GM21529 (cell line): ENCODE results near the gene HDAC5.
"Not testable (repeated sequence)": the region's sequence is repeated elsewhere in the genome, so short reads cannot be mapped to it uniquely, and the experiment has no call there.

Experiments
- ATAC-seq: cut with Tn5 transposase; IDR thresholded peaks from one replicate; pipeline ENCODE4 v1.9.1; 2021; ENCODE audit not compliant: unreplicated experiment

Gene HDAC5

DNA sequence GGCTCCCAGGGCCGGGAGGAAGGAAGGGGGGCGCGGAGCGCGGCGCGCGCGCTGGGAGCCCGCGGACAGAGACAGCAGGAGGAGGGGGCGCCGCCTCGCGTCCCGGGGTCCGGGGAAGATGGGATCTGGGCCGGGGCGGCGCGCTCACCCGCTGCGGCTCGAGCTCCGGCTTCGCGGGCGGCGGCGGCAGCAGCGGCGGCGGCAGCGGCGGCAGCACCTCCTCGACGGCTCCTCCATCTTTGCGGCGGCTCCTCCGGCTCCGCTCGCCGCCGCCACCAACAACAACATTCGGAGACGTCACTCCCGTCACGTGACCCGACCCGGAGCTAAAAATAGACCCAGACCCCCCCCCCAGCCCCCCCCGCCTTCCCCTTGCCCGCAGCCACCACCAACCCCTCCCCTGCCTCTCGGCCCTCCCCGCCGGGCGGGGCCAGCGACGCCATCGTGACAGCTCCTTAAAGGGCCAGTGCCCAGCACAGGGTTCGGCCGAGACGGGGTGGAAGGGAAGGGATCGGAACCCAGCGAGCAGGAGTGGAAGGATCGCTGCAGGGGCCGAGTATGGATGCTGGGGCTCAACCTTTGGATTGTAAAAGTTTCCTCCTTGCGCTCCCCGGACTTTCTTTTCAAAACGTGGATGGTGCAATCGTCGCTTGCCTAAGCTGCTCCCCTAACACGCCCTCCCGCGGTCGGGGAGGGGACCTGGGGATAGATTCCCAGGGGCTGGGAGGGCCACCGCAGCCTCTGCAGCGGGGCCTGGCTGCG is at the start of gene HDAC5:
Gene HDAC5, minus strand, starts transcription at position 286 of the 762 bp plus-strand sequence. CDS start 6,126 bp downstream, outside the sequence.
- peak; percentile 85 for ATAC-seq

DNA sequence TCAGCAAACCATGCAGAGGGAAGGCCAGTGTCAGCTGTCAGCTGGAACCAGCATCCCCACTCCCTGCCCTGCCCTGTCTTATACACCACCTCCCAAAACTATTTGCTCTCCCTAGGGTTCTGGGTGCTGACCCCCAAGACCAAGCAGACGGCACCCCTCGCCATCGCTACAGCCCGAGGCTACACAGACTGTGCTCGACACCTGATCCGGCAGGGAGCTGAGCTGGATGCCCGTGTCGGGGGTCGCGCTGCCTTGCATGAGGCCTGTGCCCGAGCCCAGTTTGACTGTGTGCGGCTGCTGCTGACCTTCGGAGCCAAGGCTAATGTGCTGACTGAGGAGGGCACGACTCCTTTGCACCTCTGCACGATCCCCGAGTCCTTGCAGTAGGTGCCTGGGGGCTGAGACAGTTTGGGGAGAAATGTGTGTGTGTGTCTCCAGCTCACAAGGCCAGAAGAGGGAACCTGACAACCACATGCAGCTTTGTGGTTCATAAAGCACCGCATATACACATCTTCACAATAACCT is 48.6 kb upstream of the HDAC5 start:
- no peak for ATAC-seq

DNA sequence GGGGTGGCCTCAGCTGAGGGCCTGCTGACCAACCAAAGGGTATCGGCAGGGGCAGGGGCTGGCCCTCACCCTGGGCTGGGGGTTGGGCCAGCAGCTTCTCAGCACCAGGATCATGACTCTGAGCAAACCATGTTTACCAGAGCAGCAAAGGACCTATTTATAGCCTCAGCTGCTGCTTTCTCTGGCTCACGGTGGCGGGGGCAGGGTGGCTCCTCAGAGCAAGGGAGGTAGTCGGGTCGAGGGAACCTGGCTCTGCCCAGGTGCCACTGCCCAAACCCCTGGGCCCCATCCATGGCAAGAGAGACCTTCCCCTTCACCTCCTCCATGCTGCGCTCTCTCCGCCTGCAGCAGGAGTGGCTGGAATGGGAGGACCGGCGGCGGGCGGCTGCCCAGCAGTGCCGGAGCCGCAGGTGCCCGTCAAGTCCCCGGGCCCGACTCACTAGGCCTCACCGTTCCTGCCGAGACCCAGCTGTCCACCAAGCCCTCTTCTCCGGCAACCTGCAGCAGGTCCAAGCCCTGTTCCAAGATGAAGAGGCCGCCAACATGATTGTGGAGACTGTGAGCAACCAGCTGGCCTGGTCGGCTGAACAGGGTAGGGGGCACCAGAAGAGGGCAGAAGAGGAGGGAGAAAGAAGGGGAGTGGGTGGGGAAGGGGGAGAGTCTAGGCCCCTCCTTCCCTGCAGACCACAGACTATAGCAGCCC is 47.2 kb upstream of the HDAC5 start, which contains the start of gene ASB16:
Gene ASB16, plus strand, starts transcription at position 206 of the 703 bp plus-strand sequence. Its CDS starts 86 bp downstream, at position 292.
- ATAC-seq, result no peak

DNA sequence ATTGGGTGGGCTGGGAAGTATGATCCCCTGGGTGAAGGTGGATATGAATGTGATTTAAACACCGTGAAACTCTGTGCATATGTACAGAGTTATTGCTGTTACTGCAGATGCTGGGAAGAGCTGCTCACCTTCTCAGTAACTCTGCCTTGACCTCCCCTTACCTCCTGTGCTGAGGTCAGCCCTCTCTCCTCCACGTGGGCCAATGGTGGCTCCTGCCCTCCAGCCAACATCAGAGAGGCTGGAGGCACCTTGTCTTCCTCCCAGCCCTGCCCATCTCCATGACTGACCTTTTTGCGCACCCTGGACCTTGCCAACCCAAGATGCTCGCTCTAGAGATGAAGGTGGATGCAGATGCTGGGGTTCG is 46.7 kb upstream of the HDAC5 start:
- ATAC-seq, result no peak

DNA sequence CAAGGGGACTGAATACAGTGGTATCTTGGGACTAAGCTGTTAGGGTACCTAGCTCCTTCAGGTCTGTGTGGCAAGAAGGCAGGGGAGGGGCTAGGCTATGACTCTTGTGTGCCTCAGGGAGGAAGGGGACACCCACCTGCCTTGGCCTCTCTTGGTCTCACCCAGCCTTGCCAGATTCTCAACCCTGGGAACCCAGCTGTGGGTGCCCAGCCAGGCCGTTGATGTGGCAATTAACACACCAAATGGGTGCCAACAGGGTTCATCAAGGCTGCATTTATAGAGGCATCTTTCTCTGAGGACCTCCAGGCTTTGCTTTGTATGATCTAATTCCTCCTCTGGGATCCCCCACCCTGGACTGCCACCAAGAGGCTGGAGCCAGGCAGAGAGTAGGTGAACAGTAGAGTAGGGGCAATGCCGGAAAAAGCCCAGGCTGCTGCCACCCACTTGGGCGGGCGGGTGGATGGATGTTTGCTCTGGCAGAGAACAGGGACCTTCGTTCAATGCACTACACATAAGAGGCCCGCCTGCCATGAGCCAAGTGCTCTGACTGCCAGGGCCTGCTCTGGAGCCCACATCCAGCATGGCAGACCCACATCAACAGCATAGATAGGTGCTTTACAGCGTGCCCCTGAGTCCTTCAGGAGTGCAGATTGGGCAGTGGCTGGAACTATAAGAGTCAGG is 43.9 kb upstream of the HDAC5 start:
- ATAC-seq, result no peak

DNA sequence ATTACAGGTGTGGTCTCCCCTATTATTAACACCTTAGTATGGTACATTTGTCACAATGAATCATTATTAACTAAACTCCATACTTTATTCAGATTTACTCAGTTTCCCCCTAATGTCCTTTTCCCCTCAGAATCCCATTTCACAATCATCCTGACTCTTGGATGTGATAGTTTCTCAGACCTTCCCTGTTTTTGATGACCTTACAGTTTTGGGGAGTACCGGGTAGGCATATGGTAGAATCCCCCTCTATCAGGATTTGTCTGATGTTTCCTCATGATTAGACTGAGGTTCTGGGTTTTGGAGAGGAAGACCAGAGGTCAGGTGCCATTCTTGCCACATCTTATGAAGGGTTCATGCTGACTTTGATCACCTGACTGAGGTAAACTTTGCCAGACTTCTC is 41.0 kb upstream of the HDAC5 start:
- no peak for ATAC-seq

DNA sequence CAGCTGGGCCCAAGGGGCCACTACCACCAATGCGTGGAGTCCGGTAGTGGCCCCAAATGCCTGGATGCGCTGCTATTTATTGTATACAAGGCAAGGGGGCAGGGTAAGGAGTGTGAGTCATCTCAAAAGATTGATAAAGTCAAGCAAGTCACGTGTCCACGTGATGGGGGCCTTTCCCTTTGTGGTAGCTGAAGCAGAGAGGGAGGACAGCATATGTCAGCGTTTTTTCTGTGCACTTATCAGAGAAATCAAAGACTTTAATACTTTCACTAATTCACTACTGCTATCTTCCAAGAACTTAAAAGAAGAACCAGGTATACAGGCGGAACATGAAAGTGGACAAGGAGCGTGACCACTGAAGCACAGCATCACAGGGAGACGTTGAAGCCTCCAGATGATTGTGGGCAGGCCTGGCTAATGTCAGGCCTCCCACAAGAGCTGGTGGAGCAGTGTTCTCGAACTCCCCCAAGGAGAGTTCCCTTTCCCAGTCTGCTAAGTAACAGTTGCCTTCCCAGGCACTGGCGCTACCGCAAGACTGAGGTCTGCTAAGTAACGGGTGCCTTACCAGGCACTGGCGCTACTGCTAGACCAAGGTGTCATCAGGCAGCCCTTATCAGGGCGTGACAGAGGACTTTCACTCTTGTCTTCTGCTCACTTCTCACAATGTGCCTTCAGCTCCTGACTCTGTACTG is 36.2 kb upstream of the HDAC5 start:
- no peak for ATAC-seq

DNA sequence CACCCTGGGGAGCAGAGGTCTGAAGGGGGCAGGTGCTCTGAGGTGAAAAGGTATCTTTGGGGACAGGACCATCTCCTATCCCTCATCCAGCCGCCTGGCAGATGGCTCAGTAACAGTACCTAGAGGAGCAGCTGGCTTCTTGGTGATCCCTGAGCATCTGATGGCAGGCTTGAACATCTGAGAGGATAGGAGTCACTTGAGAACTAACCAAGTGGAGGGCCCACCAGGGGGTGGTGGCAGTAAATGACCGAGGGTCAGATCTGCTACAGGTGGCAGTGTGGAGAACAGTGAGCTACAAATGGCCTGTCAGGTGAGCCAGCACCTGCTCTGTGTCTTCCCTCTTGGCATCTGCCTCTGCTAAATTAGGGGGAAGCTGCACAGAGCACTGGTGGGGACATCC is 32.0 kb upstream of the HDAC5 start:
- ATAC-seq, result no peak

DNA sequence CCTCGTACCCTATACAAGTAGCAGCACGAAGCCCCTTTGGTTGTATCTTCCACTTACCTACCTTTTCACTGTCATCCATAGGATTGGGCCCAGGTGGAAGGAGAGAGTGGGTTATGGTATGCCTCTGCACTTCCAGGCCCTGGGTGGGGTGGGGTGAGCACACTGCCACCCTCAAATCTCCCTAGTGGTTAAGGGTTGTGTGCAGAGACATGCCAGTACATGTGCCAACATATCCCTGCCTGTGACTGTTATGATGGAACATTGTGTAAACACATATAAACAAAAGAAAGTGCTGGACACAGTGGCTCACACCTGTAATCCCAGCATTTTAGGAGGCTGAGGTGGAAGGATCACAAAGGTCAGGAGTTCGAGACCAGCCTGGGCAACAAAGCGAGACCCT is 29.4 kb upstream of the HDAC5 start:
- ATAC-seq, result no peak

DNA sequence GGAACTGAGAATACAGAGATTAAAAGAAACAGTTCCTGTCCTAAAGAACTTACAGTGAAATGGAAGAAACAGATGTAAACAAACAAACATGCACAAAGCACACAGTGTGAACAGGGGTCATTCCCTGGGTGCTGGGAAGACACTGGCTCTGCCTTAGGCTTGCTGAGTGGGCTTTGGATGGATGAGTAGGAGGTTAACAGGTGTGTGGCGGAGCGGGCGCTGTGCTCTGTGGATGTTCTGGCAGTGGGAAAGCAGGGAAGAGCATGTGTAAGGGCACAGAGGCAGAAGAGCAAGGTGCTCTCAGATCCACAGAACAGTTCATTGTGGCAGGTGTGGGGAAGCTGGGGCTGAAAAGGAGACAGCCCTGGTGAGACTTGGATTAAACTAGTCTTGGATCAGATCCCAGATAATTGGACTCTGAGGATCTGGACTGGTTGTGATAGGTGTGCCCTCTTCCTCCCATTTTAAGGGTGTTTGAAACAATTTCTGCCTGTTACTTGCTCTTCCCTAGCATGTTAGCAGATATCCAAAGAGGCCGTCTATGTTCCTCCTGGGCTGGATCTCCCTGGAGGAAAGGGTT is 26.4 kb upstream of the HDAC5 start:
- no peak for ATAC-seq

DNA sequence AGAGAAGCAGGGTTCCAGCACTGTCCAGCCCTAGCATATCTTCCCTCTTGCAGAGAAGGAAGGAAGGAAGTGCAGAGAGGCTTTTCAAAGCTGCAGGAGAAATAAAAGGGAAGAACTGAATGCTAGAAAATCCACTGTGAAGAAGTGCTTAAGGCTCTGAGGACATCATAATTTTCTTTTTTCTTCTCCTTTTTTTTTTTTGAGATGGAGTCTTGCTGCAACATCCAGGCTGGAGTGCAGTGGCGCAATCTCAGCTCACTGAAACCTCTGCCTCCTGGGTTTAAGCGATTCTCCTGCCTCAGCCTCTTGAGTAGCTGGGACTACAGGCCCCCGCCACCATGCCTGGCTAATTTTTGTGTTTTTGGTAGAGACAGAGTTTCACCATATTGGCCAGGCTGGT is 25.6 kb upstream of the HDAC5 start:
- ATAC-seq, result not testable (repeated sequence)

DNA sequence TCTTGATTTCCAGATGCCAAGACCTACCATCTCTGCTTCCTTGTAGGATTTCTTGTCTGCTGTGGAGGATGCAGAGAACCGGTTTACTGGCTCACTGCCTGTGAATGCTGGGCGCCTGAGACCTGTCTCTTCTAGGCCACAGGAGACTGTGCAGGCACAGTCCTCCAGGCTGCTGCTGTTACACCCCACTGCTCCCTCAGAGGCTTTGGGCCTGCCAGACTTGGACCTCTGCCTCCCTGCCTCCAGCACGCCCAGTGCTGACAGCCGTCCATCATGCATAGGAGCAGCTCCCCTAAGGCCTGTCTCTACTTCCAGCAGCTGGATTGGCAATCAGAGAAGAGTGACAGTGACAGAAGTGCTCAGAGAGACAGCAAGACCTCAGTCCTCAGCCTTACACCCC is 24.4 kb upstream of the HDAC5 start:
- no peak for ATAC-seq

DNA sequence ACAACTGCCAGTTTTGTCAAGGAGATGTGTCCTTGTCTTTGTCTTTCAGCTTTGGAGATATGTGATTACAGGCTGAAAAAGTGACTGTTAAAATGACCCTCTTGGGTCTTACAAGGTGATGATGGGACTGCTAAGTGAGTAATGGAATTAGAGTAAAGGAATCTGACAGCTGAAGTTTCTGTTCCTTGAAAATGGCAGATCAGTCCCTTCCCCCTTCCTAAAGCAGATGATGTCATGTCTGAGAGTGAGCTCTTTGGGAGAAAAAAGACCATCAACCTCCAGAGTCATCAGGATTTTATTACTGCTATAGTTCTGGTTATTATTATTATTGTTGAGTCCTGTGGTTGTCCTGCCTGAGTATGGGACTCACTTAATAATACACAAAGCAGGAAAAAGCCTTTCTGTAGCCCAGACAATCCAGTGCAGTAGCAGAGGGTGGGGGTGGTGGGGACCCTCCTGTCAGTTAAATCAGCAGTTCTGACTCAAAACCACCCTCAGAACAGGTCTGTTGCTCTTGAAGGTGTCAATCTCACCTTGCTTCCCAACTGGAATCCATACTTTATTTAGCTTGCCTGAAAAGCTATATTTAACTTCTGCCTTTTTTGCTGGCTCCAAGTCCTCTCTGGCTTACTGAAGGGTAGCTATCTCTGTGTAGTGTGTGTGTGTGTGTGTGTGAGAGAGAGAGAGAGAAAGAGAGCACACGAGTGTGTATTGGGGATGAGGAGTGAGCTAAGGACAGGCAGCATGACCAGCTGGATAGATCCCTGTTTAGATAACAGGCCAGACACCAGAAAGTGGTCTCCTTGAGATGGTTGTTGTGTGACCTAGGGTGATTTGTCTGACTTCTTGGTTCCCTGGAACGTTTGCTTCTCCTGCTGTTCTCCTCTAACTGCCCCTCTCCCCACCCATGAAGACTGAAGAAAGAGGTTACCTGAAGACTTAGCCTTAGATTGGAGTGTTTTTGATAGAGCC is 23.2 kb upstream of the HDAC5 start:
- no peak for ATAC-seq

DNA sequence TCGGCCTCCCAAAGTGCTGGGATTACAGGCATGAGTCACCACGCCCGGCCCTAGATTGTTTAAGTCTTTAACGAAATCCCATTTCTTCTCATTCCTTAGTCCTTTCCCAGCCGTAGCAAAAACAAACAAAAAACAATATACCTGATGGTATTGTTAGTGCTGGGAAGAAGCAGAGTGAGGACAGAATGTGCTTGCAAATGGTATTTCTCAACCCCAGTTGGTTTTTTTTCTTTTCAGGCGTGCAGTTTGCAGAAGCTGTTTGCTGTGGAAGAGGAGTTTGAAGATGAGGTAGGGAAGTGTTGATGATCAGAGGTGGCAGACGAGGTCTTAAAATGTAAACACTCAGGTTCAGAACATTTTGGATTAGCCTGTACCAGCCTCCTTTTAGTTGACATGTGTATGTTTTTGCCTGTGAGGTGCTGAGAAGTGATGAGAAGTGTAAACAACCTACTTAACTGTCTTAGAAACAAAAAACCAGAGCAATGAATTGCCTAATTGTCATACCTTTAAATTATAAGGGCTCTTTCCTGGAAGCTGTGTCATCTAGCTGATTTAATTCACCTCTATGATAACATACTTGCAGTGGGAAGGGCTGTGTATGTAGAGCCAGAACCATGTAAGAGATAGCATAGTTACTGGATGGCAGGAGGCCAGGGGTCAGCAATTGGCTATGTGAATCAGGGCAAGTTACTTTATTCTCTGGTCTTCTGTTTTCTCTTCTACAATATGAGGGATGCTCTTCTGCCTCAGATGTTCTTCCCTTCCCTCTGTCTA is 21.7 kb upstream of the HDAC5 start:
- no peak for ATAC-seq

DNA sequence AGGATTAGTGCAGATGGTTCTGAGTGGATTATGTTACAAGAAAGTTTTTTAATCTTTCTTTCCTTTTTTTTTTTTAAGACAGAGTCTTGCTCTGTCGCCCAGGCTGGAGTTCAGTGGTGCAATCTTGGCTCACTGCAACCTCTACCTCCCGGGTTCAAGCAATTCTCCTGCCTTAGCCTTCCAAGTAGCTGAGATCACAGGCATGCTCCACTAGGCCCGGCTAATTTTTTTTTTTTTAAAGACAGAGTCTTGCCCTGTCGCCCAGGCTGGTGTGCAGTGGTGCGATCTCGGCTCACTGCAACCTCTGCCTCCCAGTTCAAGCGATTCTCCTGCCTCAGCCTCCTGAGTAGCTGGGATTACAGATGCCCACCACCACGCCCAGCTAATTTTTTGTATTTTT is 20.5 kb upstream of the HDAC5 start:
- not testable (repeated sequence) for ATAC-seq

DNA sequence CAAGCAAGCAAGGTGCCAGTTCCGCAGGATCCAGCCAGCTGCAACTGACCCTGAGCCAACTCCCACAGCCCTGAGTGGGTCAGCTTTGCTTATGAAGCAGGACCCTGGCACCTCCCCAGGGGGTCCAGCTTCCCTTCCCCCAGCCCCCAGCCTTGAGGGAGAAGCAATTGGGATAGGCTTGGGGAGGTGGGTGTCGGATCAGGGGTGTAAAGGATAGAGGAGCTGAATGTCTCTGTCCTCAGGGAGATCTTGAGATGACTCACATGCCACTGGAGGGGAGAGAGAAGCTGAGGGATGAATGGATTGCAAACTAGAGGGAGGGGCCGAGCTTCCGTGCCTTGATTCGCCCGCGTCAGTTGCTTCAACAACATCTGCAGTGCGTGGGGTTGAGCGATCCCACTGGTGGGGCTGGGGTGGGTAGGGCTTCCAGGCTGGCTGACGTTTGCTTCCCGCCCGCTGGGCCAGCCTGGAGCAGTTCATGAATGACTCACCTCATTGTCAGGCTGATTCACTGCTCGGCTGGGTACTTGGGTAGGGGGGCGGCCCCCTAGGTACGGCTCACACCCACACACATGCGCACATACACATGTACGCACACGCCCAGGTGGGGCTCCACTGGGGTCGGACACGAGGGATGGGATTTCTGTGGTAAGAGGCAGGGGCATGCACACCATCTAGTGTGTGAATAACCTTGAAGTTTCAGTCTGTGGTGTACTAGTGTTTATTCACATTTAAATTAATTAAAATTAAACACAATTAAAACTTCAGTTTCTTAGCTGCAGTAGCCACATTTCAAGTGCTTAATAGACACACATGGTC is 14.7 kb upstream of the HDAC5 start:
- no peak for ATAC-seq

DNA sequence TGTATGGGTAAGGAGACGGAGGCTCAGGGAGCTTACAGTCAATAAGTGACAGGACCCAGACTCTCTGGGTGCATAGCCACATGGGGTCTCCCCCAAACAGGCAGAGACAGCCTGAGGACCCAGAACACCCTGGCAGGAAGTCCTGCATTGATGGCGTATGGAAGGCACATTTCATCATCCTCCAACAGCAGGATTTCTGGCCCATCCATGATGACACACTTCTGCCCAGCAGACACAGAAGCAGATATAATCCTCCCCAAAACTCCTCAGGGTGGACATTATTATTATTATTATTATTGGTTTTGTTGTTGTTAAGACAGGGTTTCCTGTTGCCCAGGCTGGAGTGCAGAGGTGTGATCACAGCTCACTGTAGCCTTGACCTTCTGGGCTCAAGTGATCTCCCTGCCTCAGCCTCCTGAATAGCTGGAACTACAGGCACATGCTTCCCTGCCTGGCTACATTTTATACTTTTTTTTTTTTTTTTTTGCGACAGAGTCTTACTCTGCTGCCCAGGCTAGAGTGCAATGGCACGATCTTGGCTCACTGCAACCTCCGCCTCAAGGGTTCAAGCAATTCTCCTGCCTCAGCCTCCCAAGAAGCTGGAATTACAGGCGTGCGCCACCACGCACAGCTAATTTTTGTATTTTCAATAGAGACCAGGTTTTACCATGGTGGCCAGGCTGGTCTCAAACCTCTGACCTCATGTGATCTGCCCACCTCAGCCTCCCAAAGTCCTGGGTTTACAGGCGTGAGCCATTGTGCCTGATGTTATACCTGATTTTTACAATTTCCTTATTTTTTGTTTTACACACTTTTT is 11.5 kb upstream of the HDAC5 start:
- no peak for ATAC-seq
